AG04450 (cell line): ENCODE results near the gene LIN7B. TPM values are rescaled to one million over a fixed set of nuclear protein-coding genes. Genes with fewer than 3 reads are reported as not detected.

ENCODE experiments used
- CTCF ChIA-PET: fragments of 300-600, 350-600 bp; formaldehyde crosslinking; extraction: SDS; loops from one replicate; lab custom pipeline; 2022; ENCODE audit warnings: antibody characterized with exemption, inconsistent platforms; lab: Charles Lee
- POLR2A ChIA-PET: fragments of 350-600 bp; formaldehyde crosslinking; extraction: SDS; loops from one replicate; lab custom pipeline; 2021; ENCODE audit warnings: antibody characterized with exemption, inconsistent platforms; lab: Yijun Ruan, JAX
- DNase-seq: peaks from one replicate; pipeline ENCODE4 v3.0.0-alpha.2; 2011; ENCODE audit warnings: low read depth, low spot score
- H3K27ac ChIP-seq: one replicate; pipeline ENCODE4 v1.5.1; 2012; ENCODE audit warnings: low read depth, low read length, control low read depth
- H3K27me3 ChIP-seq: one replicate; pipeline ENCODE4 v1.6.0; 2012; ENCODE audit warnings: low read length; ENCODE audit not compliant: control insufficient read depth, insufficient read depth
- H3K4me3 ChIP-seq: 2 replicates; pipeline ENCODE4 v1.5.1; 2011; ENCODE audit warnings: mild to moderate bottlenecking, low read depth, low read length, control low read depth
- H3K9me3 ChIP-seq: 2 replicates; pipeline ENCODE4 v1.5.1; 2012; ENCODE audit warnings: low read length; ENCODE audit not compliant: control insufficient read depth, insufficient read depth
- polyA plus RNA-seq: library from polyadenylated mRNA; depleted of rRNA; stranded (reverse); fragments of >200 nt; gene quantifications from 2 replicates; pipeline ENCODE4 v1.2.3, GENCODE V29; 2011
- TF ChIP-seq, protein P1 (sequence below): IDR thresholded peaks from 2 replicates; pipeline ENCODE4 v1.5.1; 2011; ENCODE audit warnings: low read depth, low read length, control low read depth, inconsistent platforms

The LIN7B gene
- polyA plus RNA-seq, 1 experiment, result 4.2 TPM

DNA sequence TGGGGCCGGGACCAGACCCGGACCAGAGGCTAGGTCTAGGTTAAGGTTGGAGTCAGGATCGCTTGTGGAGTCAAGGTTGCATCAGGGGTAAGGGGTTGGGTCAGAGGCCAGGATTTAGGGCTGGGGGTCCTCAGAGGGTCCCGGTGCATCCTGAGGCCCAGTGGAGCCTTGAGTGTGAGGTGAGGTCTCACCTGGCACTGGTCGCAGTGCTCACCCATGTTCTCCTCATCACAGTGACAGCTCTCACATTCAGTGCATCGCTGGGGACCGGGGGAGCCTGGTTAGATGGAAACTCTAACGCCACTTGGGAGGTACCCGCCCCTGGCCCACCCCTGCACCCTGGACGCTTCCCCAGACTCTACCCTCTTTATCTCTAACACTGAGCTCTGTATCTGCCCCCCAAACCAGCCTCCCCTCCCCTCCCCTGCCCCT is 38.0 kb downstream of the LIN7B start:
- no peak for DNase-seq
- peaks cover 9% of the 10 kb centered on the region; the same call in 1 of the 2 replicates for H3K9me3 ChIP-seq
- TF ChIP-seq, protein P1, sequence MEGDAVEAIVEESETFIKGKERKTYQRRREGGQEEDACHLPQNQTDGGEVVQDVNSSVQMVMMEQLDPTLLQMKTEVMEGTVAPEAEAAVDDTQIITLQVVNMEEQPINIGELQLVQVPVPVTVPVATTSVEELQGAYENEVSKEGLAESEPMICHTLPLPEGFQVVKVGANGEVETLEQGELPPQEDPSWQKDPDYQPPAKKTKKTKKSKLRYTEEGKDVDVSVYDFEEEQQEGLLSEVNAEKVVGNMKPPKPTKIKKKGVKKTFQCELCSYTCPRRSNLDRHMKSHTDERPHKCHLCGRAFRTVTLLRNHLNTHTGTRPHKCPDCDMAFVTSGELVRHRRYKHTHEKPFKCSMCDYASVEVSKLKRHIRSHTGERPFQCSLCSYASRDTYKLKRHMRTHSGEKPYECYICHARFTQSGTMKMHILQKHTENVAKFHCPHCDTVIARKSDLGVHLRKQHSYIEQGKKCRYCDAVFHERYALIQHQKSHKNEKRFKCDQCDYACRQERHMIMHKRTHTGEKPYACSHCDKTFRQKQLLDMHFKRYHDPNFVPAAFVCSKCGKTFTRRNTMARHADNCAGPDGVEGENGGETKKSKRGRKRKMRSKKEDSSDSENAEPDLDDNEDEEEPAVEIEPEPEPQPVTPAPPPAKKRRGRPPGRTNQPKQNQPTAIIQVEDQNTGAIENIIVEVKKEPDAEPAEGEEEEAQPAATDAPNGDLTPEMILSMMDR, result no peak
- POLR2A ChIA-PET, result interaction anchor here (0.6 kb wide), 1 partner anchor 10 kb away, joined by 3 read pairs; no protein-coding TSS in a partner anchor
- H3K4me3 ChIP-seq, result no peak overlapping the region
- CTCF ChIA-PET, result interaction anchor here (0.6 kb wide), 1 partner anchor 158 kb away, joined by 4 read pairs; no protein-coding TSS in a partner anchor
- H3K27me3 ChIP-seq, result no peaks in the 10 kb centered on the region
- no peak overlapping the region for H3K27ac ChIP-seq

DNA sequence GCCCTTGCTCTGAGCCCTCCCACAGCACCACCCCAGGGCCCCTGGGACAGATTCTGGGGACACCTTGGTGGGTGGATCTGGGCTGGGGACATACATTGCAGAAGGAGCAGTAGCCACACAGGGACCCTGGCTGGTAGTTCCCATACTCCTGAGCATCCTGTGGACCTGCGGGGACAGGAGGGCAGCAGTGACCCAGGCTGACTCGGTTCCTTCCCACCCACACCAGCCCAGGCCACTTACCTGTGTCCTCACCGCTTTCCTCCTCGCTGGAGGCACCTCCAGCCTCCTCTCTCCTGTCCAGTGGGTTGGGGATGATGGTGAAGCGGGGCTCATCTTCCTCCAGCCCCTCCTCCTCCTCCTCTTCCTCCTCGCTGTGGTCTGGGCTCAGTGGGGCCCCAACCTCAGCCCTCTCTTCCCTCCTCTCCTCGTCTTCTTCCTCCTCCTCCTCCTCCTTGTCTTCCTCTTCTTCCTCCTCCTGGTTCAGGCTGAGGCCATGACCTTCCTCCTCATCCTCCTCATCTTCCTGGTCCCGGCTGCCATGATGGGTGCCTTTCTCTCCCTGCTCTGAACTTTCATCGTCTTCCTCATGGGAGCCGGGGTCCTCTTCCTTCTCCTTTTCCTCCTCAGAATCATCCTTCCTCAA is 39.1 kb downstream of the LIN7B start:
- TF ChIP-seq, protein P1, result no peak
- CTCF ChIA-PET, result no interaction called here
- POLR2A ChIA-PET, result no interaction called here
- Histone ChIP-seq H3K9me3 (peaks cover 9% of the 10 kb centered on the region; the same call in 1 of the 2 replicates), H3K27me3 (no peaks in the 10 kb centered on the region), H3K27ac (no peak overlapping the region), H3K4me3 (no peak overlapping the region)
- no peak for DNase-seq

DNA sequence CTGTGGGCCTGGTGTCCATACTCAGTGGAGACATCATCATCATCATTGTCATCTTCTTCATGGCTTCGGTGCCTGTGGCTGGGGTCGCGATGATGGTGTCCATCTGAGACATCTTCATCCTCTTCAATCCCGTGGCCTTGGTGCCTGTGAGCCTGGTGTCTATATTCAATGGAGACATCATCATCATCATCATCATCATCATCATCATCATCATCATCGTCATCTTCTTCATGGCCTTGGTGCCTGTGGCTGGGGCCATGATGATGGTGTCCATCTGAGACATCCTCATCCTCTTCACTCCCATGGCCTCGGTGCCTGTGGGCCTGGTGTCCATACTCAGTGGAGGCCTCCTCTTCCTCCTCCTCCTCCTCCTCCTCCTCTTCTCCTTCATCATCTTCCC is 40.1 kb downstream of the LIN7B start:
- POLR2A ChIA-PET, result no interaction called here
- DNase-seq, result no peak
- H3K4me3 ChIP-seq, result no peak overlapping the region
- CTCF ChIA-PET, result no interaction called here
- TF ChIP-seq, protein P1, result no peak
- peaks cover 9% of the 10 kb centered on the region; the same call in 1 of the 2 replicates for H3K9me3 ChIP-seq
- no peak overlapping the region for H3K27ac ChIP-seq
- no peaks in the 10 kb centered on the region for H3K27me3 ChIP-seq

DNA sequence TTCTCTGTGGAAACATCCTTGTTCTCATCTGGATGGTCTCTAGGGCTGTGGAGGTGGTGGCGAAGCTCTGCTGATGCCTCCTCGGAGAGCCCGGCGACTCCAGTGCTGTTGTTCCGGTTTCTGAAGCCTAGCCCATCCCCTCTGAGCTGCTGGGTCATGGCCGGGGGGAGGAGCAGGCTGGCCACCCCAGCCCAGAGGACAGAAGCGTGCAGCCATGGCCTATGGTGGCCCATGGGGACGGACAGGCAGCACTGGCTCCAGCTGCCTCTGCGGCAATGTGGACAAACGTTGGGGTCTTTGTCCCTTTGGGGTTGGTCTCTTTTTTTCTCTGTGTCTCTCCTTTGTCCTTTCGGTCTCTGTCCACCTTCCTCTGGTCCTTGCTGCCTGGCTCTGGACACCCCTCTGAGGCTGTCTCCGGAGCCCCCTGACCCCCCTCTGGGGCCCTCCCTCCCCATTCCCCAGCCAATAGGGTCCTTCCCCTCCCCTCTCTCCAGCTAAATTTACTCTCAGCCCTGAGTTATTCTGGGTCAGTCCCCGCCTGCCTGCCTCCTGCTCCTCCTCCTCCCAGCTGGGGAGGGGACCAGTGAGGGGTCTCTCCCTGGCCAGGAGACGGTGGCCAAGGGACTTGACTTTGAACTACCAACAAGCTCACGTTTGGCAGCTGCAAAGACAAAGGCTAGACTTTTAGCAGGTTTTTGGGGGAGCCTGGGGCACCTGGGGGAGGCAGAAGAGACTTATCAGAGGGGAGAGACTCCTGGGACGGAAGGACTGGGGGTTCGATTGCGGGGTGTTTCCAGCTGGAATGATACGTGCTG is 41.0 kb downstream of the LIN7B start, which contains the start of gene HRC:
HRC (minus strand) TSS at position 392 of the 815 bp plus-strand sequence; CDS start at position 233, 159 bp downstream.
- ChIA-PET POLR2A (no interaction called here), CTCF (no interaction called here)
- TF ChIP-seq, protein P1, result no peak
- H3K27me3 ChIP-seq, result no peaks in the 10 kb centered on the region
- H3K9me3 ChIP-seq, result peaks cover 9% of the 10 kb centered on the region; the same call in 1 of the 2 replicates
- DNase-seq, result no peak
- no peak within 1 kb of the TSS for H3K27ac ChIP-seq
- H3K4me3 ChIP-seq, result no peak within 1 kb of the TSS
